ENCODE measurements around the gene FGF14. TPM values are rescaled to one million over a fixed set of nuclear protein-coding genes. Genes with fewer than 3 reads are reported as not detected.

The FGF14 gene
- total and polyA plus RNA-seq, 2 experiments from 2014 or later: 0.03 TPM; not detected in 1

DNA sequence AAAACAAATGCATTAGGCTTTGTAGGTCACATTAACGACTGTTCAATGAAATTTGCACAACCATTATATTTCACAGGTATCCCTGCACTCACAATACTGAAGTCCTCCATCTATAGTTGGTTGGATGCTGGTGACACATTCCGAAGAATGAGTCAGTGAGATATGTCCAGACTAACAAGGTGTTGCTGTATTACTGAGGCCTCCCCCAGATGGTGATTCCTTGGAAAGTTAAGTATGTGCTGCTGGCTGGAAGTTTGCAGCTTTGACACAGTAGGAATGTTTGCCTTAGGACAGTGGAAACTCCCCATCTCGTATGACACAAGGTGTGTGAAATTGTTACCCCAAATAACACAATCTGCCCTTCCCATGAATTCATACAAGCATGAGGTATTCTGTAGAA, 46.6 kb downstream of the FGF14 start (continued):
- TF ChIP-seq, protein P1, sequence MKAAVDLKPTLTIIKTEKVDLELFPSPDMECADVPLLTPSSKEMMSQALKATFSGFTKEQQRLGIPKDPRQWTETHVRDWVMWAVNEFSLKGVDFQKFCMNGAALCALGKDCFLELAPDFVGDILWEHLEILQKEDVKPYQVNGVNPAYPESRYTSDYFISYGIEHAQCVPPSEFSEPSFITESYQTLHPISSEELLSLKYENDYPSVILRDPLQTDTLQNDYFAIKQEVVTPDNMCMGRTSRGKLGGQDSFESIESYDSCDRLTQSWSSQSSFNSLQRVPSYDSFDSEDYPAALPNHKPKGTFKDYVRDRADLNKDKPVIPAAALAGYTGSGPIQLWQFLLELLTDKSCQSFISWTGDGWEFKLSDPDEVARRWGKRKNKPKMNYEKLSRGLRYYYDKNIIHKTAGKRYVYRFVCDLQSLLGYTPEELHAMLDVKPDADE (IDR thresholded peaks at IDR 0.05): no peak
- no peak for TF ChIP-seq POLR2AphosphoS5 (IDR thresholded peaks at IDR 0.05; ENCODE audit: low read depth)
- TF ChIP-seq STAT1 (IDR thresholded peaks at IDR 0.05; ENCODE audit: unreplicated experiment): no peak
- TF ChIP-seq, protein P2, sequence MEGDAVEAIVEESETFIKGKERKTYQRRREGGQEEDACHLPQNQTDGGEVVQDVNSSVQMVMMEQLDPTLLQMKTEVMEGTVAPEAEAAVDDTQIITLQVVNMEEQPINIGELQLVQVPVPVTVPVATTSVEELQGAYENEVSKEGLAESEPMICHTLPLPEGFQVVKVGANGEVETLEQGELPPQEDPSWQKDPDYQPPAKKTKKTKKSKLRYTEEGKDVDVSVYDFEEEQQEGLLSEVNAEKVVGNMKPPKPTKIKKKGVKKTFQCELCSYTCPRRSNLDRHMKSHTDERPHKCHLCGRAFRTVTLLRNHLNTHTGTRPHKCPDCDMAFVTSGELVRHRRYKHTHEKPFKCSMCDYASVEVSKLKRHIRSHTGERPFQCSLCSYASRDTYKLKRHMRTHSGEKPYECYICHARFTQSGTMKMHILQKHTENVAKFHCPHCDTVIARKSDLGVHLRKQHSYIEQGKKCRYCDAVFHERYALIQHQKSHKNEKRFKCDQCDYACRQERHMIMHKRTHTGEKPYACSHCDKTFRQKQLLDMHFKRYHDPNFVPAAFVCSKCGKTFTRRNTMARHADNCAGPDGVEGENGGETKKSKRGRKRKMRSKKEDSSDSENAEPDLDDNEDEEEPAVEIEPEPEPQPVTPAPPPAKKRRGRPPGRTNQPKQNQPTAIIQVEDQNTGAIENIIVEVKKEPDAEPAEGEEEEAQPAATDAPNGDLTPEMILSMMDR (conservative IDR thresholded peaks at IDR 0.05; ENCODE audit: low read depth in 2 of 2): no peak
- no peak for TF ChIP-seq ZNF331 (CRISPR knock-in tag; IDR thresholded peaks at IDR 0.05; ENCODE audit: low read depth)
- no peak for TF ChIP-seq ZNF114 (CRISPR knock-in tag; IDR thresholded peaks at IDR 0.05)
- no peak for TF ChIP-seq EZH2 (IDR thresholded peaks at IDR 0.05; ENCODE audit: low read depth, unreplicated experiment)
- no peak for TF ChIP-seq NANOG (IDR thresholded peaks at IDR 0.05; ENCODE audit: borderline replicate concordance)
- TF ChIP-seq JUNB (IDR thresholded peaks at IDR 0.05; ENCODE audit: unreplicated experiment): no peak

DNA sequence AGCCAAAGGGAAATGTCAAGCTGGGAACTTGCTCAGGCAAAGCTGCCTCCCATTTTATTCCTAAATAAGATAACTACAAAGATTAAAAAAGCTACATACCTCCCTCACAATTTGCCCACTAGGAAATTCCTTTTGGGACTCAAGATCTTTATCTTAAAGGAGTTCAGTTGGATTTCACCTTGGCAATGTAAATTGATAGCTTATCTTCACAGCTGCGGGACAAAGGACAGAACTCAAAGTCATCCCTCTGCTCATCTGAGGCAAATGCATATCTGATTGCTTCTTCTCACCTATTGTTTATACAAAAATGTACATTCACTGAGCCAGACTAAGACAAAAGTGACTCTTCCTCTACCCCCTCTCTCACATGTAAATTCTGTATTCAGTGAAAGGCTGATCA, 47.8 kb downstream of the FGF14 start:
- H3K4me3 Mint-ChIP-seq: no peak overlapping the region
- H3K27me3 Mint-ChIP-seq (ENCODE audit: insufficient read depth, low read depth, poor library complexity): no peaks in the 10 kb centered on the region
- Histone ChIP-seq H3K36me3 (ENCODE audit: insufficient read depth) (no peaks in the 10 kb centered on the region; the same call in 1 of the 2 replicates), H3K4me3 (no peak overlapping the region), H3F3A (replicated peaks; ENCODE audit: low read depth) (no peaks in the 10 kb centered on the region), H3K4me2 (no peak overlapping the region), H2AFZ (no peak overlapping the region), H3K27ac (ENCODE audit: low read depth) (no peak overlapping the region), H4K20me1 (replicated peaks; ENCODE audit: insufficient read depth) (no peaks in the 10 kb centered on the region), H3K79me2 (replicated peaks; ENCODE audit: insufficient read depth) (no peaks in the 10 kb centered on the region), H3K27me3 (ENCODE audit: insufficient read depth) (no peaks in the 10 kb centered on the region), H3K9me2 (ENCODE audit: insufficient read depth) (0 out of 2 replicates have a peak, but pooled peaks cover 3% of the 10 kb centered on the region), H3K4me1 (ENCODE audit: insufficient read depth) (no peaks in the 10 kb centered on the region)
- no peaks in the 10 kb centered on the region for H3K36me3 Mint-ChIP-seq (ENCODE audit: low read depth)
- DNase-seq (ENCODE audit: low spot score): no peak
- TF ChIP-seq, protein P3, sequence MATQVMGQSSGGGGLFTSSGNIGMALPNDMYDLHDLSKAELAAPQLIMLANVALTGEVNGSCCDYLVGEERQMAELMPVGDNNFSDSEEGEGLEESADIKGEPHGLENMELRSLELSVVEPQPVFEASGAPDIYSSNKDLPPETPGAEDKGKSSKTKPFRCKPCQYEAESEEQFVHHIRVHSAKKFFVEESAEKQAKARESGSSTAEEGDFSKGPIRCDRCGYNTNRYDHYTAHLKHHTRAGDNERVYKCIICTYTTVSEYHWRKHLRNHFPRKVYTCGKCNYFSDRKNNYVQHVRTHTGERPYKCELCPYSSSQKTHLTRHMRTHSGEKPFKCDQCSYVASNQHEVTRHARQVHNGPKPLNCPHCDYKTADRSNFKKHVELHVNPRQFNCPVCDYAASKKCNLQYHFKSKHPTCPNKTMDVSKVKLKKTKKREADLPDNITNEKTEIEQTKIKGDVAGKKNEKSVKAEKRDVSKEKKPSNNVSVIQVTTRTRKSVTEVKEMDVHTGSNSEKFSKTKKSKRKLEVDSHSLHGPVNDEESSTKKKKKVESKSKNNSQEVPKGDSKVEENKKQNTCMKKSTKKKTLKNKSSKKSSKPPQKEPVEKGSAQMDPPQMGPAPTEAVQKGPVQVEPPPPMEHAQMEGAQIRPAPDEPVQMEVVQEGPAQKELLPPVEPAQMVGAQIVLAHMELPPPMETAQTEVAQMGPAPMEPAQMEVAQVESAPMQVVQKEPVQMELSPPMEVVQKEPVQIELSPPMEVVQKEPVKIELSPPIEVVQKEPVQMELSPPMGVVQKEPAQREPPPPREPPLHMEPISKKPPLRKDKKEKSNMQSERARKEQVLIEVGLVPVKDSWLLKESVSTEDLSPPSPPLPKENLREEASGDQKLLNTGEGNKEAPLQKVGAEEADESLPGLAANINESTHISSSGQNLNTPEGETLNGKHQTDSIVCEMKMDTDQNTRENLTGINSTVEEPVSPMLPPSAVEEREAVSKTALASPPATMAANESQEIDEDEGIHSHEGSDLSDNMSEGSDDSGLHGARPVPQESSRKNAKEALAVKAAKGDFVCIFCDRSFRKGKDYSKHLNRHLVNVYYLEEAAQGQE (IDR thresholded peaks at IDR 0.05; ENCODE audit: unreplicated experiment): no peak
- no peak for TF ChIP-seq EZH2phosphoT487 (IDR thresholded peaks at IDR 0.05; ENCODE audit: unreplicated experiment)
- no peak overlapping the region for H3K27ac Mint-ChIP-seq
- H3K9me3 Mint-ChIP-seq: no peaks in the 10 kb centered on the region
- H3K4me1 Mint-ChIP-seq: peaks cover 5% of the 10 kb centered on the region
- ATAC-seq: no peak

Data from GM23338 (cell line).